Amniotic stem cell (primary cell): ENCODE results near the gene ATP8B4.
A peak's percentile ranks its signal among the peaks of the same experiment; 100 is the strongest.

Experiments
- DNase-seq: peaks from one replicate; lab custom pipeline; 2025; lab: John Stamatoyannopoulos, UW

The ATP8B4 gene

GRCh38 chr15:50064673-50065072 is 54.4 kb downstream of the ATP8B4 start:
- DNase-seq: no peak

GRCh38 chr15:50063226-50063625 is 55.8 kb downstream of the ATP8B4 start:
- no peak for DNase-seq

- no peak for DNase-seq
These were observed 57.5 kb downstream of the ATP8B4 start for GRCh38 chr15:50061503-50061902.

- DNase-seq: no peak
These were observed 59.1 kb downstream of the ATP8B4 start for GRCh38 chr15:50059883-50060282.

- no peak for DNase-seq
These were observed 59.7 kb downstream of the ATP8B4 start for GRCh38 chr15:50059203-50059772.

GRCh38 chr15:50057905-50058639 is 61.0 kb downstream of the ATP8B4 start:
- DNase-seq: no peak

GRCh38 chr15:50057196-50057595 is 61.8 kb downstream of the ATP8B4 start:
- no peak for DNase-seq

- no peak for DNase-seq
These were observed 63.3 kb downstream of the ATP8B4 start for GRCh38 chr15:50055750-50056157.

GRCh38 chr15:50055332-50055731 is 63.7 kb downstream of the ATP8B4 start:
- no peak for DNase-seq

- no peak for DNase-seq
These were observed 65.8 kb downstream of the ATP8B4 start for GRCh38 chr15:50053055-50053856.

- DNase-seq: peak; percentile 67
These were observed 67.1 kb downstream of the ATP8B4 start for GRCh38 chr15:50051811-50052419.

- DNase-seq: no peak
These were observed 67.9 kb downstream of the ATP8B4 start for GRCh38 chr15:50050986-50051743.

GRCh38 chr15:50049871-50050270 is 69.2 kb downstream of the ATP8B4 start:
- no peak for DNase-seq

- DNase-seq: no peak
These were observed 72.2 kb downstream of the ATP8B4 start for GRCh38 chr15:50046867-50047266.

GRCh38 chr15:50046159-50046558 is 72.9 kb downstream of the ATP8B4 start:
- DNase-seq: no peak

GRCh38 chr15:50044904-50045303 is 74.1 kb downstream of the ATP8B4 start:
- DNase-seq: no peak

GRCh38 chr15:50044406-50044805 is 74.6 kb downstream of the ATP8B4 start:
- DNase-seq: no peak

- DNase-seq: no peak
These were observed 76.3 kb downstream of the ATP8B4 start for GRCh38 chr15:50042775-50043174.

GRCh38 chr15:50030456-50030855 is 88.6 kb downstream of the ATP8B4 start:
- no peak for DNase-seq

- no peak for DNase-seq
These were observed 90.7 kb downstream of the ATP8B4 start for GRCh38 chr15:50028326-50028725.

GRCh38 chr15:50024281-50024680 is 94.8 kb downstream of the ATP8B4 start:
- DNase-seq: no peak

GRCh38 chr15:50018491-50018890 is 100.5 kb downstream of the ATP8B4 start:
- no peak for DNase-seq
